ENCODE measurements around the gene METAP1D.

METAP1D gene

GRCh38 chr2:172084645-172085459, 85.1 kb downstream of the METAP1D start:
- Histone ChIP-seq H3K27me3 (ENCODE audit: control insufficient read depth in 2 of 2, insufficient read depth in 2 of 2, low read length in 2 of 2) (peaks cover 88 to 99% of the 10 kb centered on the region in 2 donors), H3K36me3 (ENCODE audit: control insufficient read depth in 2 of 2, insufficient read depth in 2 of 2, low read length in 2 of 2) (no peaks in the 10 kb centered on the region), H3K27ac (ENCODE audit: low read depth in 2 of 2, low read length in 2 of 2) (no peak overlapping the region), H3K9ac (ENCODE audit: low read depth in 1 of 2, low read length in 2 of 2) (no peak overlapping the region), H3K4me1 (ENCODE audit: control insufficient read depth in 2 of 2, insufficient read depth in 2 of 2, low read length in 2 of 2) (peaks cover 18 to 22% of the 10 kb centered on the region in 2 donors), H3K9me3 (ENCODE audit: control insufficient read depth in 2 of 2, low read length in 2 of 2) (no peaks in the 10 kb centered on the region), H3K4me3 (ENCODE audit: low read length in 2 of 2) (peak overlapping the region; percentile 51 to 64)

DNA sequence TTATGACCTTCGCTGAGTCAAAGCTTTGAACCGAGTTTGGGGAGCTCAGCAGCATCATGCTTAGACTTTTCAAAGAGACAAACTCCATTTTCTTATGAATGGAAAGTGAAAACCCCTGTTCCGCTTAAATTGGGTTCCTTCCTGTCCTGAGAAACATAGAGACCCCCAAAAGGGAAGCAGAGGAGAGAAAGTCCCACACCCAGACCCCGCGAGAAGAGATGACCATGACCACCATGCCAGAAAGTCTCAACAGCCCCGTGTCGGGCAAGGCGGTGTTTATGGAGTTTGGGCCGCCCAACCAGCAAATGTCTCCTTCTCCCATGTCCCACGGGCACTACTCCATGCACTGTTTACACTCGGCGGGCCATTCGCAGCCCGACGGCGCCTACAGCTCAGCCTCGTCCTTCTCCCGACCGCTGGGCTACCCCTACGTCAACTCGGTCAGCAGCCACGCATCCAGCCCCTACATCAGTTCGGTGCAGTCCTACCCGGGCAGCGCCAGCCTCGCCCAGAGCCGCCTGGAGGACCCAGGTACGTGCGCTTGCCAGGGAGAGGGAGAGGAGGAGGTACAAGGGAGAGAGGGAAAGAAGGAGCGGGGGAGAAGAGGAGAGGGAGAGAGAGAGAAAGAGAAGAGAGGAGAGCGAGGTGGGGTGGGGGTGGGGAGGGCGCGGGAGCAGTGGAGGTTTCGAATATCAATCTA, 85.9 kb downstream of the METAP1D start, which contains the start of gene DLX1:
DLX1 (plus strand) TSS at position 48 of the 700 bp plus-strand sequence; CDS start at position 219, 171 bp downstream.
- Histone ChIP-seq H3K4me3 (ENCODE audit: low read length in 2 of 2) (peak within 1 kb of the TSS; percentile 51 to 64), H3K9me3 (ENCODE audit: control insufficient read depth in 2 of 2, low read length in 2 of 2) (no peaks in the 10 kb centered on the region), H3K27me3 (ENCODE audit: control insufficient read depth in 2 of 2, insufficient read depth in 2 of 2, low read length in 2 of 2) (peaks cover 87 to 100% of the 10 kb centered on the region in 2 donors), H3K36me3 (ENCODE audit: control insufficient read depth in 2 of 2, insufficient read depth in 2 of 2, low read length in 2 of 2) (no peaks in the 10 kb centered on the region), H3K9ac (ENCODE audit: low read depth in 1 of 2, low read length in 2 of 2) (no peak within 1 kb of the TSS), H3K4me1 (ENCODE audit: control insufficient read depth in 2 of 2, insufficient read depth in 2 of 2, low read length in 2 of 2) (peaks cover 18 to 22% of the 10 kb centered on the region in 2 donors), H3K27ac (ENCODE audit: low read depth in 2 of 2, low read length in 2 of 2) (no peak within 1 kb of the TSS)

GRCh38 chr2:172086241-172087206, 86.8 kb downstream of the METAP1D start:
- Histone ChIP-seq H3K27me3 (ENCODE audit: control insufficient read depth in 2 of 2, insufficient read depth in 2 of 2, low read length in 2 of 2) (peaks cover 86 to 99% of the 10 kb centered on the region in 2 donors), H3K4me1 (ENCODE audit: control insufficient read depth in 2 of 2, insufficient read depth in 2 of 2, low read length in 2 of 2) (peaks cover 18 to 22% of the 10 kb centered on the region in 2 donors), H3K27ac (ENCODE audit: low read depth in 2 of 2, low read length in 2 of 2) (no peak overlapping the region), H3K4me3 (ENCODE audit: low read length in 2 of 2) (peak overlapping the region in 1 of 2 donors; percentile 44), H3K36me3 (ENCODE audit: control insufficient read depth in 2 of 2, insufficient read depth in 2 of 2, low read length in 2 of 2) (no peaks in the 10 kb centered on the region), H3K9me3 (ENCODE audit: control insufficient read depth in 2 of 2, low read length in 2 of 2) (no peaks in the 10 kb centered on the region), H3K9ac (ENCODE audit: low read depth in 1 of 2, low read length in 2 of 2) (no peak overlapping the region)

GRCh38 chr2:172087207-172087779, 87.5 kb downstream of the METAP1D start:
- Histone ChIP-seq H3K27ac (ENCODE audit: low read depth in 2 of 2, low read length in 2 of 2) (no peak overlapping the region), H3K9ac (ENCODE audit: low read depth in 1 of 2, low read length in 2 of 2) (no peak overlapping the region), H3K27me3 (ENCODE audit: control insufficient read depth in 2 of 2, insufficient read depth in 2 of 2, low read length in 2 of 2) (peaks cover 86 to 98% of the 10 kb centered on the region in 2 donors), H3K36me3 (ENCODE audit: control insufficient read depth in 2 of 2, insufficient read depth in 2 of 2, low read length in 2 of 2) (no peaks in the 10 kb centered on the region), H3K4me1 (ENCODE audit: control insufficient read depth in 2 of 2, insufficient read depth in 2 of 2, low read length in 2 of 2) (peaks cover 18 to 22% of the 10 kb centered on the region in 2 donors), H3K9me3 (ENCODE audit: control insufficient read depth in 2 of 2, low read length in 2 of 2) (no peaks in the 10 kb centered on the region), H3K4me3 (ENCODE audit: low read length in 2 of 2) (no peak overlapping the region)

- Histone ChIP-seq H3K9ac (ENCODE audit: low read depth in 1 of 2, low read length in 2 of 2) (no peak overlapping the region), H3K4me3 (ENCODE audit: low read length in 2 of 2) (no peak overlapping the region), H3K36me3 (ENCODE audit: control insufficient read depth in 2 of 2, insufficient read depth in 2 of 2, low read length in 2 of 2) (no peaks in the 10 kb centered on the region), H3K9me3 (ENCODE audit: control insufficient read depth in 2 of 2, low read length in 2 of 2) (no peaks in the 10 kb centered on the region), H3K27ac (ENCODE audit: low read depth in 2 of 2, low read length in 2 of 2) (no peak overlapping the region), H3K27me3 (ENCODE audit: control insufficient read depth in 2 of 2, insufficient read depth in 2 of 2, low read length in 2 of 2) (peaks cover 86 to 98% of the 10 kb centered on the region in 2 donors), H3K4me1 (ENCODE audit: control insufficient read depth in 2 of 2, insufficient read depth in 2 of 2, low read length in 2 of 2) (peaks cover 18 to 22% of the 10 kb centered on the region in 2 donors)
These were observed 88.1 kb downstream of the METAP1D start for GRCh38 chr2:172087780-172088244.

DNA sequence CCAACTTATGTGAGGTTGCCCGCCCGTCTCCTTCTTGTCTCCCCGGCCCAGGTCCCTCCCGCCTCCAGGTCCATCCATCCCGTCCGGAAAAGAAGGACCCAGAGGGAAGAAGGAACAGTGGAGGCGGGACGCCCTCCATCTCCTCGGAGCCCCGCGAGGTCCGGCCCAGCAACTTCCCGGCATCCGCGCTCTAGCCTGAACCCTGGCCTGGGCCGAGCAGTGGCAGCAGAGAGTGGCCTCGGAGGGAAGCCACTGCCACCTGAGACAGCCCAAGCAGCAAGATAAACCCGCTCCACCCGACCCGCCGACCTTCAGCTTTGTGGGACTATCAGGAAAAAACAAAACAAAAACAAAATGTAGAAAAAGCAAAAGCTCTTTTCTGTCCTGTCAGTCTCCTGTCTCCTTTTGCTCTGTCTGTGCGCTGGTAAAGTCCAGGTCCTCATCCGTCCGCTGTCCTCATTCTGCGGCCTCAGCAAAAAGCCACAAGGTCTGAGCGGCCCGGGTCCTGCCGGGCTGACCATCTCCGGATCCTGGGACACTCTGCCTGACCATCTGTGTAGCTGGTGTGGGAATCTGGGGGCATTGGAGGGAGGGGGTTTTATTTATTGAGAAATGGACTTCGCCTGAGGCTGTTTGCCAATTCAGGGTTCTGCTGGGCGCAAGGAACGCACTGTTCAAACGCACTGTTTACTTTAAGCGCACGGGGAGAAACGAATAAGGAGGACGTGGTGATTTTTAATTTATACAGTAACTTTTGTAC, 88.7 kb downstream of the METAP1D start:
- Histone ChIP-seq H3K36me3 (ENCODE audit: control insufficient read depth in 2 of 2, insufficient read depth in 2 of 2, low read length in 2 of 2) (no peaks in the 10 kb centered on the region), H3K9ac (ENCODE audit: low read depth in 1 of 2, low read length in 2 of 2) (no peak overlapping the region), H3K4me1 (ENCODE audit: control insufficient read depth in 2 of 2, insufficient read depth in 2 of 2, low read length in 2 of 2) (peaks cover 18% of the 10 kb centered on the region in 2 donors), H3K27ac (ENCODE audit: low read depth in 2 of 2, low read length in 2 of 2) (no peak overlapping the region), H3K4me3 (ENCODE audit: low read length in 2 of 2) (no peak overlapping the region), H3K9me3 (ENCODE audit: control insufficient read depth in 2 of 2, low read length in 2 of 2) (no peaks in the 10 kb centered on the region), H3K27me3 (ENCODE audit: control insufficient read depth in 2 of 2, insufficient read depth in 2 of 2, low read length in 2 of 2) (peaks cover 86 to 98% of the 10 kb centered on the region in 2 donors)

- Histone ChIP-seq H3K4me1 (ENCODE audit: control insufficient read depth in 2 of 2, insufficient read depth in 2 of 2, low read length in 2 of 2) (peaks cover 17 to 21% of the 10 kb centered on the region in 2 donors), H3K4me3 (ENCODE audit: low read length in 2 of 2) (no peak overlapping the region), H3K9ac (ENCODE audit: low read depth in 1 of 2, low read length in 2 of 2) (no peak overlapping the region), H3K9me3 (ENCODE audit: control insufficient read depth in 2 of 2, low read length in 2 of 2) (no peaks in the 10 kb centered on the region), H3K27me3 (ENCODE audit: control insufficient read depth in 2 of 2, insufficient read depth in 2 of 2, low read length in 2 of 2) (peaks cover 86 to 98% of the 10 kb centered on the region in 2 donors), H3K27ac (ENCODE audit: low read depth in 2 of 2, low read length in 2 of 2) (no peak overlapping the region), H3K36me3 (ENCODE audit: control insufficient read depth in 2 of 2, insufficient read depth in 2 of 2, low read length in 2 of 2) (no peaks in the 10 kb centered on the region)
These were observed 89.3 kb downstream of the METAP1D start for GRCh38 chr2:172089005-172089504.

DNA sequence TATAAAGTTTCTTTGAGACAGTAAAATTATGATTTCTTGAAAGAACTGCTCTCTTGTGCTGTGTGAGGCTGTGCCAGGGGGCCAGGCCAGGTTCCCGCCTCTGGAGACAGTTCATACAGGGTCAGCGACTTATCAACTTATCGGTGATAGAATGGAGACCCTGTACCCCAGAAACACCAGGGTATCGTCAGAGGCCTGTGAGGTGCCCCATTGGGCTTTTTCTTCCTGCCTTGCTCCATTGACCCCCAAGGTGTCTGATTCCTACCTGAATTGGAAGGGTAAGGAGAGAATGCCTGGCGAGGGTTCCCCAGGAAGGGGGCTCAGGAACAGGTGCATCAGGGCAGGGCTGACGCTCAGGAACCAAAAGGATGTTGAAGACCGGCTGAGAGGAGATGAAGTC, 89.9 kb downstream of the METAP1D start:
- H3K27ac ChIP-seq (ENCODE audit: low read depth in 2 of 2, low read length in 2 of 2) = no peak overlapping the region
- H3K9me3 ChIP-seq (ENCODE audit: control insufficient read depth in 2 of 2, low read length in 2 of 2) = no peaks in the 10 kb centered on the region
- H3K36me3 ChIP-seq (ENCODE audit: control insufficient read depth in 2 of 2, insufficient read depth in 2 of 2, low read length in 2 of 2) = no peaks in the 10 kb centered on the region
- H3K9ac ChIP-seq (ENCODE audit: low read depth in 1 of 2, low read length in 2 of 2) = no peak overlapping the region
- H3K4me3 ChIP-seq (ENCODE audit: low read length in 2 of 2) = no peak overlapping the region
- peaks cover 11 to 18% of the 10 kb centered on the region in 2 donors for H3K4me1 ChIP-seq (ENCODE audit: control insufficient read depth in 2 of 2, insufficient read depth in 2 of 2, low read length in 2 of 2)
- H3K27me3 ChIP-seq (ENCODE audit: control insufficient read depth in 2 of 2, insufficient read depth in 2 of 2, low read length in 2 of 2) = peaks cover 86 to 96% of the 10 kb centered on the region in 2 donors

All from mucosa of rectum (tissue), 2 donors.